SK-N-DZ (cell line): Measurements from ENCODE around the gene TNFAIP8L2. TPM values are rescaled to one million over a fixed set of nuclear protein-coding genes. Genes with fewer than 3 reads are reported as not detected.
A peak's percentile ranks its signal among the peaks of the same experiment; 100 is the strongest.

ENCODE experiments used
- DNase-seq: peaks from one replicate; pipeline ENCODE4 v3.0.0-alpha.2; 2015; ENCODE audit warnings: low spot score
- polyA plus RNA-seq, 2 experiments: library from polyadenylated mRNA; depleted of rRNA; stranded (reverse); fragments of >200 nt; gene quantifications; 2 replicates each; pipeline ENCODE4 v1.2.3, GENCODE V29; 2014

Gene TNFAIP8L2
- not detected in 2 replicates for polyA plus RNA-seq (2014; cell fraction: cytosol; rRNA removed)
- polyA plus RNA-seq (2014; cell fraction: nucleus; rRNA removed) = not detected in 2 replicates

- no peak for DNase-seq
Measured at GRCh38 chr1:151156515-151156819, at the start of gene TNFAIP8L2. Gene TNFAIP8L2, plus strand, starts transcription at chr1:151156649. Its CDS starts 2,049 bp downstream, at chr1:151158698.

- DNase-seq = no peak
Measured at GRCh38 chr1:151106894-151107293, 49.6 kb upstream of the TNFAIP8L2 start.

- DNase-seq = no peak
Measured at GRCh38 chr1:151108331-151108730, 48.1 kb upstream of the TNFAIP8L2 start.

- no peak for DNase-seq
Measured at GRCh38 chr1:151113877-151114276, 42.6 kb upstream of the TNFAIP8L2 start.

- no peak for DNase-seq
Measured at GRCh38 chr1:151124763-151125403, 31.6 kb upstream of the TNFAIP8L2 start.

GRCh38 chr1:151128800-151129199, 27.6 kb upstream of the TNFAIP8L2 start:
- DNase-seq = peak; percentile 62

GRCh38 chr1:151130987-151131586, 25.4 kb upstream of the TNFAIP8L2 start:
- DNase-seq = no peak

- no peak for DNase-seq
Measured at GRCh38 chr1:151131701-151132334, 24.6 kb upstream of the TNFAIP8L2 start.

- no peak for DNase-seq
Measured at GRCh38 chr1:151132335-151133017, 24.0 kb upstream of the TNFAIP8L2 start.

GRCh38 chr1:151133018-151133806, 23.2 kb upstream of the TNFAIP8L2 start:
- DNase-seq = no peak

GRCh38 chr1:151134396-151134795, 22.1 kb upstream of the TNFAIP8L2 start:
- DNase-seq = no peak

GRCh38 chr1:151134991-151135390, 21.5 kb upstream of the TNFAIP8L2 start:
- no peak for DNase-seq

GRCh38 chr1:151135433-151136385, 20.7 kb upstream of the TNFAIP8L2 start:
- no peak for DNase-seq

- no peak for DNase-seq
Measured at GRCh38 chr1:151137789-151138188, 18.7 kb upstream of the TNFAIP8L2 start.

- DNase-seq = no peak
Measured at GRCh38 chr1:151142411-151143056, 13.9 kb upstream of the TNFAIP8L2 start.

GRCh38 chr1:151143057-151143435, 13.4 kb upstream of the TNFAIP8L2 start:
- DNase-seq = no peak

GRCh38 chr1:151143986-151144385, 12.5 kb upstream of the TNFAIP8L2 start:
- DNase-seq = no peak

- peak; percentile 34 for DNase-seq
Measured at GRCh38 chr1:151144474-151145303, 11.8 kb upstream of the TNFAIP8L2 start.
